ENCODE data around the gene STIP1.

DNA sequence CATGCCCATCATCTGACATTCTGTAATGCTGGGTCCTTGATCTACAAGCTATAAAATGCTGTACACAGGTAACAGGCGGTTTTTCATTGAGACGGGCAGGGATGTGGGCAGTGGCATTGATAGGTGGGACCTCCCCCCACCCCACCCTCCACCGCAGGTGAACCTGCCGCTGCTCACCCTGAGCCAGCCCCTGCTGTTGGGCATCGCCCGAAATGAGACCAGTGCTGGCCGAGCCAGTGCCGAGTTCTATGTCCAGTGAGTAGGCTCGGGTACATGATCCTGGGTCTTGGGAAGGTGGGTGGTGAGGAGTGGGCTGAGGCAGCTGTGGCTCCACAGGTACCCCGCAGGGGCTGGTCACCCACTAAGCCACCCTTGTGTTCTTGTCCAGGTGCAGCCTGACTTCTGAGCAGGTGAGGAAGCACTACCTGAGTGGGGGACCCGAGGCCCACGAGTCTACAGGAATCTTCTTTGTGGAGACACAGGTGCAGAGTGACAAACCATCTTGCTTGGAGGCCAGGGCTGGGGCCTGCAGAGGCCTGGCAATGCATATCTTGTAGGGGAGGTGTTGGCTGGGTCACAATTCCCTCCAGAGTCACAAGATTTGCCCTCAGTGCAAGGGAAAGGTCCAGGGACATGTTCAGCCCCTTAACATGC is 43.2 kb downstream of the STIP1 start:
- TF ChIP-seq CTCF (IDR thresholded peaks at IDR 0.05) (no peak), POLR2A (IDR thresholded peaks at IDR 0.05) (no peak)

All from lower leg skin (tissue), 3 donors.